ENCODE data around the gene UBE2L6. TPM values are rescaled to one million over a fixed set of nuclear protein-coding genes. Genes with fewer than 3 reads are reported as not detected.
A peak's percentile ranks its signal among the peaks of the same experiment; 100 is the strongest.

The UBE2L6 gene
- total and polyA plus RNA-seq, 11 donors = 10.2 to 175 (median 14.5) TPM

- DNase-seq = peak; percentile 59 to 82 (median 72)
- peak overlapping the region; percentile 62 to 98 (median 80) for H3K4me3 ChIP-seq
- H3K36me3 ChIP-seq = no peaks in the 10 kb centered on the region
- no peaks in the 10 kb centered on the region for H3K9me3 ChIP-seq
- peak; percentile 11 to 77 (median 74) for ATAC-seq
- intact Hi-C loops (cut with DNase I) = loop anchor here in 3 of 10 donors (2.0 to 10.0 kb wide), 3 partner anchors 14 to 170 kb away; no protein-coding TSS in a partner anchor
- 0% methylated on average over 56 to 57 of the region's 57 CpGs for WGBS, 4 donors
- H3K27me3 ChIP-seq = no peaks in the 10 kb centered on the region
- peaks cover 0 to 25% (median 12%) of the 10 kb centered on the region in 12 donors for H3K4me1 ChIP-seq
- peak overlapping the region in 11 of 12 donors; percentile 23 to 77 (median 60) for H3K27ac ChIP-seq
- TF ChIP-seq POLR2A (IDR thresholded peaks at IDR 0.05) (no peak), CTCF (IDR thresholded peaks at IDR 0.05) (no peak)
Observed at GRCh38 chr11:57514538-57515331, 52.7 kb downstream of the UBE2L6 start.

GRCh38 chr11:57513911-57514537, 53.4 kb downstream of the UBE2L6 start:
- intact Hi-C loops (cut with DNase I) = loop anchor here in 3 of 10 donors (2.0 to 10.0 kb wide), 3 partner anchors 13 to 169 kb away; no protein-coding TSS in a partner anchor
- no peaks in the 10 kb centered on the region for H3K27me3 ChIP-seq
- ATAC-seq = peak; percentile 32 to 71 (median 70)
- peaks cover 0 to 25% (median 12%) of the 10 kb centered on the region in 12 donors for H3K4me1 ChIP-seq
- peak; percentile 26 to 74 (median 50) for DNase-seq
- 0 to 19% (median 12%) methylated on average over 12 to 35 of the region's 35 CpGs for WGBS, 4 donors
- TF ChIP-seq POLR2A (IDR thresholded peaks at IDR 0.05) = no peak
- no peak for TF ChIP-seq CTCF (IDR thresholded peaks at IDR 0.05)
- peak overlapping the region; percentile 62 to 98 (median 80) for H3K4me3 ChIP-seq
- peak overlapping the region in 11 of 12 donors; percentile 21 to 77 (median 60) for H3K27ac ChIP-seq
- H3K36me3 ChIP-seq = no peaks in the 10 kb centered on the region
- H3K9me3 ChIP-seq = no peaks in the 10 kb centered on the region

GRCh38 chr11:57513452-57513795, 54.0 kb downstream of the UBE2L6 start:
- no peak for ATAC-seq
- peak overlapping the region in 2 of 12 donors; percentile 85 to 97 for H3K4me3 ChIP-seq
- WGBS, 4 donors = 55 to 69% (median 63%) methylated on average over 1 of the region's 1 CpG

More at GRCh38 chr11:57513452-57513795, 54.0 kb downstream of the UBE2L6 start:
- no peaks in the 10 kb centered on the region for H3K36me3 ChIP-seq
- H3K9me3 ChIP-seq = no peaks in the 10 kb centered on the region
- H3K27ac ChIP-seq = peak overlapping the region in 2 of 12 donors; percentile 8 to 77
- no peak for DNase-seq
- no peak for TF ChIP-seq POLR2A (IDR thresholded peaks at IDR 0.05)
- no peak for TF ChIP-seq CTCF (IDR thresholded peaks at IDR 0.05)
- H3K27me3 ChIP-seq = no peaks in the 10 kb centered on the region
- H3K4me1 ChIP-seq = peaks cover 0 to 25% (median 12%) of the 10 kb centered on the region in 12 donors
- intact Hi-C loops (cut with DNase I) = loop anchor here in 1 of 10 donors (10.0 kb wide), 1 partner anchor 169 kb away; no protein-coding TSS in a partner anchor
